ENCODE results near the gene BBOX1.

DNA sequence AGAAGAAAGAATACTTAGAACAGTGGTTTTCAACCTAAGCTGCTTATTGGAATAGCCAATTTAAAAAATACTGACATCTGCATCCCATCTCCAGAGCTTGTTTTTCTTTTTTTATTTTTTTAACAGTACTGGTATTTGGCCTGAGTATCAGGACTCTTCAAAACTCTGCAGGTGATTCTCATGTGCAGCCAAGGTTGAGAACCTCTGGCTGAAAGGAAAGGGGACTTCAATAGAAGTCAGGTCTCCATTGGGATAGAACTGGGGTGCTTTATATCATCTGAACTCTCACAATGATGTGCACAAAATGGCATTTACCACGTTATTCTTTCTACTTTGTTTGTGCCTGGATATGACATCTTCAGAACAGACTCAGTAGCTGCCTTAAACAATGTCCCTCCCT, 55.3 kb downstream of the BBOX1 start:
- TF ChIP-seq, protein P1, sequence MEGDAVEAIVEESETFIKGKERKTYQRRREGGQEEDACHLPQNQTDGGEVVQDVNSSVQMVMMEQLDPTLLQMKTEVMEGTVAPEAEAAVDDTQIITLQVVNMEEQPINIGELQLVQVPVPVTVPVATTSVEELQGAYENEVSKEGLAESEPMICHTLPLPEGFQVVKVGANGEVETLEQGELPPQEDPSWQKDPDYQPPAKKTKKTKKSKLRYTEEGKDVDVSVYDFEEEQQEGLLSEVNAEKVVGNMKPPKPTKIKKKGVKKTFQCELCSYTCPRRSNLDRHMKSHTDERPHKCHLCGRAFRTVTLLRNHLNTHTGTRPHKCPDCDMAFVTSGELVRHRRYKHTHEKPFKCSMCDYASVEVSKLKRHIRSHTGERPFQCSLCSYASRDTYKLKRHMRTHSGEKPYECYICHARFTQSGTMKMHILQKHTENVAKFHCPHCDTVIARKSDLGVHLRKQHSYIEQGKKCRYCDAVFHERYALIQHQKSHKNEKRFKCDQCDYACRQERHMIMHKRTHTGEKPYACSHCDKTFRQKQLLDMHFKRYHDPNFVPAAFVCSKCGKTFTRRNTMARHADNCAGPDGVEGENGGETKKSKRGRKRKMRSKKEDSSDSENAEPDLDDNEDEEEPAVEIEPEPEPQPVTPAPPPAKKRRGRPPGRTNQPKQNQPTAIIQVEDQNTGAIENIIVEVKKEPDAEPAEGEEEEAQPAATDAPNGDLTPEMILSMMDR (IDR thresholded peaks at IDR 0.05; ENCODE audit: low read depth, low read length, poor library complexity, severe bottlenecking), result no peak
- TF ChIP-seq EZH2phosphoT487 (IDR thresholded peaks at IDR 0.05; ENCODE audit: borderline replicate concordance, low read length), result no peak
